ENCODE data around the gene KIFC1. TPM values are rescaled to one million over a fixed set of nuclear protein-coding genes. Genes with fewer than 3 reads are reported as not detected.

KIFC1 gene
- total and polyA plus RNA-seq, 9 of the 15 experiments (the other 6 are each of a cell fraction or from before 2014, with no cell fraction given): 1.3 to 95.2 (median 76.9) TPM

DNA sequence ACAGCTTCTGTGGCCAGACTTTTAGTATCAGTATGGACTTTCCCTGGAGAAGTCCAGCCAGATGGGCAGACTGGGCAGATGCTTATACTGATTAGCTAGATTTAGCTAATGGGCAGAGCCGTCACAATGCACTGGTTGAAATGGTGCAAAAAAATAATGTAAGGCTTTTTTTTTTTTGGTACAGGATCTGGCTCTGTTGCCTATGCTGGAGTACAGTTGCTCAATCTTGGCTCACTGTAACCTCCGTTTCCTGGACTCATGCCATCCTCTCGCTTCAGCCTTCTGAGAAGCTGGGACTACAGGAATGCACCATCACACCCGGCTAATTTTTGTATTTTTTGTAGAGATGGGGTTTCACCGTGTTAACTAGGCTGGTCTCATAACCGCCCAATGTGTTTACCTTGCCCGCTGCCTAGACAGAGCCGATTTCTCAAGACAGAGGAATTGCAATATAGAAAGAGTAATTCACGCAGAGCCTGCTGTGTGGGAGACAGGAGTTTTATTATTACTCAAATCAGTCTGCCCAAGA, 16.4 kb upstream of the KIFC1 start:
- Histone ChIP-seq H3K4me3 (no peak overlapping the region), H3K4me2 (ENCODE audit: insufficient read depth, low read length) (peak overlapping the region; percentile 77; the same call in 1 of the 2 replicates), H3K9me3 (replicated peaks; ENCODE audit: control insufficient read depth, insufficient read depth, low read depth, low read length) (no peaks in the 10 kb centered on the region), H3K9me1 (ENCODE audit: control insufficient read depth, insufficient read depth, low read length) (no peaks in the 10 kb centered on the region), H3K9ac (ENCODE audit: insufficient read depth in 1 of 2, low read depth in 2 of 2, low read length in 2 of 2) (peak overlapping the region; percentile 36 to 63; a peak in 3 of 4 replicates), H4K20me1 (replicated peaks; ENCODE audit: control insufficient read depth, insufficient read depth, low read length) (no peaks in the 10 kb centered on the region), H3K27ac (ENCODE audit: extremely low read depth, low read depth, low read length) (peak overlapping the region; percentile 72; the same call in 2 of the 3 replicates), H2AFZ (ENCODE audit: low read depth, low read length) (peak overlapping the region; percentile 86), H3K79me2 (ENCODE audit: control insufficient read depth, insufficient read depth, low read length) (no peaks in the 10 kb centered on the region), H3K36me3 (ENCODE audit: control insufficient read depth, insufficient read depth, low read length) (no peaks in the 10 kb centered on the region), H3K27me3 (ENCODE audit: control insufficient read depth in 2 of 2, insufficient read depth in 2 of 2, low read length in 2 of 2) (no peaks in the 10 kb centered on the region), H3K4me1 (replicated peaks in 1 of 2; ENCODE audit: control insufficient read depth in 2 of 2, insufficient read depth in 2 of 2, low read length in 2 of 2) (peaks cover 47 to 54% of the 10 kb centered on the region in 2 experiments)
- FAIRE-seq (no peak), DNase-seq (ENCODE audit: extremely low read depth in 1 of 4, low spot score in 3 of 4) (no peak), ATAC-seq (peak; percentile 36)
- in situ Hi-C loops (cut with MboI): no loop called here
- 41% methylated on average over 9 of the region's 9 CpGs for WGBS (ENCODE audit: insufficient coverage, low coverage, missing lambda C conversion rate)
- BruUV-seq (replicated peaks): no TSS peak
- ChIA-PET CTCF (ENCODE audit: low intra/inter-chr PET ratio) (no interaction called here), POLR2A (interaction anchor here (0.7 to 2.1 kb wide), 12 partner anchors 10 to 1723 kb away, joined by 3 to 9 read pairs (median 4); partner anchors contain the start of genes BAG6, RPS18 and VPS52)
- intact Hi-C loops (cut with micrococcal nuclease): loop anchor here (10.0 kb wide), 1 partner anchor 50 kb away; the partner anchor contains the start of gene SYNGAP1
- TF ChIP-seq ZNF384 (IDR thresholded peaks at IDR 0.05; ENCODE audit: low read depth, low read length): no peak
- no peak for TF ChIP-seq HMG20A (CRISPR knock-in tag; conservative IDR thresholded peaks at IDR 0.05)
- TF ChIP-seq, protein P1, sequence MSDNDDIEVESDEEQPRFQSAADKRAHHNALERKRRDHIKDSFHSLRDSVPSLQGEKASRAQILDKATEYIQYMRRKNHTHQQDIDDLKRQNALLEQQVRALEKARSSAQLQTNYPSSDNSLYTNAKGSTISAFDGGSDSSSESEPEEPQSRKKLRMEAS (CRISPR knock-in tag; IDR thresholded peaks at IDR 0.05): no peak
- TF ChIP-seq, protein P2, sequence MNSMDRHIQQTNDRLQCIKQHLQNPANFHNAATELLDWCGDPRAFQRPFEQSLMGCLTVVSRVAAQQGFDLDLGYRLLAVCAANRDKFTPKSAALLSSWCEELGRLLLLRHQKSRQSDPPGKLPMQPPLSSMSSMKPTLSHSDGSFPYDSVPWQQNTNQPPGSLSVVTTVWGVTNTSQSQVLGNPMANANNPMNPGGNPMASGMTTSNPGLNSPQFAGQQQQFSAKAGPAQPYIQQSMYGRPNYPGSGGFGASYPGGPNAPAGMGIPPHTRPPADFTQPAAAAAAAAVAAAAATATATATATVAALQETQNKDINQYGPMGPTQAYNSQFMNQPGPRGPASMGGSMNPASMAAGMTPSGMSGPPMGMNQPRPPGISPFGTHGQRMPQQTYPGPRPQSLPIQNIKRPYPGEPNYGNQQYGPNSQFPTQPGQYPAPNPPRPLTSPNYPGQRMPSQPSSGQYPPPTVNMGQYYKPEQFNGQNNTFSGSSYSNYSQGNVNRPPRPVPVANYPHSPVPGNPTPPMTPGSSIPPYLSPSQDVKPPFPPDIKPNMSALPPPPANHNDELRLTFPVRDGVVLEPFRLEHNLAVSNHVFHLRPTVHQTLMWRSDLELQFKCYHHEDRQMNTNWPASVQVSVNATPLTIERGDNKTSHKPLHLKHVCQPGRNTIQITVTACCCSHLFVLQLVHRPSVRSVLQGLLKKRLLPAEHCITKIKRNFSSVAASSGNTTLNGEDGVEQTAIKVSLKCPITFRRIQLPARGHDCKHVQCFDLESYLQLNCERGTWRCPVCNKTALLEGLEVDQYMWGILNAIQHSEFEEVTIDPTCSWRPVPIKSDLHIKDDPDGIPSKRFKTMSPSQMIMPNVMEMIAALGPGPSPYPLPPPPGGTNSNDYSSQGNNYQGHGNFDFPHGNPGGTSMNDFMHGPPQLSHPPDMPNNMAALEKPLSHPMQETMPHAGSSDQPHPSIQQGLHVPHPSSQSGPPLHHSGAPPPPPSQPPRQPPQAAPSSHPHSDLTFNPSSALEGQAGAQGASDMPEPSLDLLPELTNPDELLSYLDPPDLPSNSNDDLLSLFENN (IDR thresholded peaks at IDR 0.05; ENCODE audit: low read depth in 2 of 2, low read length in 2 of 2): no peak
- no peak for TF ChIP-seq ZNF184 (CRISPR knock-in tag; IDR thresholded peaks at IDR 0.05)
- TF ChIP-seq ZNF583 (CRISPR knock-in tag; IDR thresholded peaks at IDR 0.05): no peak
- TF ChIP-seq, protein P3, sequence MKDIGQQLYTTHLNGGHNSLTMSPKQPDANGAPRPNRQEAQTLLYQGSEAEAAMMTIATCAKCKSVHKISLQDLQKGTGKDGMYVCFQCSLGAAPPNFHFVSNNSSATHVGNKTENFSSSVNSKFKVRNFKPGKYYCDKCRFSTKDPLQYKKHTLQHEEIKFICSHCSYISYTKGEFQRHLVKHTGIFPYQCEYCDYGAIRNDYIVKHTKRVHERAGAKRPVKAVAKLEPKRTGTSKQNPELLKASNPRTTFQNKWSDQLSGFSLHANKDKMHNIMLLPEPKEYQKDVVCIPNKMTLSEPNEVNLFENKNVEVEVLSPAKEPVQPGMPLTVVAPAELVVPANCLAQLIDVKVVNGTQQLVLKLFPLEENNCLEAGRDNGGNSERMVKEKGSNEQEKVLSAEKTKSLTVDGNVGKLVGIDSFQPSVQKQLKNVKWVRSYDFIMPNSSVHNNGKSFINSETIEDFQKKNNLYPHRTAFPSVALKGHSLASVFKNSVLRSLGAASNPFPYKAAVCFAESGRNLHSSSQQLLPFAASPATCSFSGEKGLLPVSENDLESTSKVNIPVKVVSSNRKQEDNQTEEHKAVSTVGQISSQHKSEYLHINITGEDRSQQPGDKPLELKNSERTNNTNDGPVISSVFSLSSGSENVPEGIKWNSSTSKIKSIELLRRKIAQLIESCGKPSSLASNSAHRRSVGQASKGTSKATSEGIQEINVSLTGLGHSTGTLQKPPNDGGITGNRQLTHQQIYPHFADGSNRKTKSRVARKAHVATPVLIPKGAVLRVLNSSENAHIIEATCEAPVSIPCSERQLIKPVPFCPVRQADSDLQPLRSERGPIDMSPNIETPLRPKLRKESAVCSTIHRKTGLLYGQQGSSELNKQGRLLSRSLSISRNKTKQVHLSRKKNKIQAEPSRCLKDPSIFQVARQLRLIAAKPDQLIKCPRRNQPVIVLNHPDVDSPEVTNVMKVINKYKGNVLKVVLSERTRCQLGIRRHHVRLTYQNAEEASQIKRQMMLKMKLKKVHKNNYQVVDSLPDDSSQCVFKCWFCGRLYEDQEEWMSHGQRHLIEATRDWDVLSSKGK (CRISPR knock-in tag; IDR thresholded peaks at IDR 0.05): no peak
- peak; percentile 10; the same call in 1 of the 2 replicates for TF ChIP-seq KLF6 (CRISPR knock-in tag; IDR thresholded peaks at IDR 0.05; ENCODE audit: borderline replicate concordance)
- TF ChIP-seq ZNF431 (CRISPR knock-in tag; IDR thresholded peaks at IDR 0.05): no peak
- TF ChIP-seq, protein P4, sequence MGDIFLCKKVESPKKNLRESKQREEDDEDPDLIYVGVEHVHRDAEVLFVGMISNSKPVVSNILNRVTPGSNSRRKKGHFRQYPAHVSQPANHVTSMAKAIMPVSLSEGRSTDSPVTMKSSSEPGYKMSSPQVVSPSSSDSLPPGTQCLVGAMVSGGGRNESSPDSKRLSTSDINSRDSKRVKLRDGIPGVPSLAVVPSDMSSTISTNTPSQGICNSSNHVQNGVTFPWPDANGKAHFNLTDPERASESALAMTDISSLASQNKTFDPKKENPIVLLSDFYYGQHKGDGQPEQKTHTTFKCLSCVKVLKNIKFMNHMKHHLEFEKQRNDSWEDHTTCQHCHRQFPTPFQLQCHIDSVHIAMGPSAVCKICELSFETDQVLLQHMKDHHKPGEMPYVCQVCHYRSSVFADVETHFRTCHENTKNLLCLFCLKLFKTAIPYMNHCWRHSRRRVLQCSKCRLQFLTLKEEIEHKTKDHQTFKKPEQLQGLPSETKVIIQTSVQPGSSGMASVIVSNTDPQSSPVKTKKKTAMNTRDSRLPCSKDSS (IDR thresholded peaks at IDR 0.05; ENCODE audit: low read depth, partially characterized antibody): no peak
- TF ChIP-seq SMAD4 (CRISPR knock-in tag; conservative IDR thresholded peaks at IDR 0.05): peak; percentile 4; the same call in 1 of the 2 replicates
- TF ChIP-seq, protein P5, sequence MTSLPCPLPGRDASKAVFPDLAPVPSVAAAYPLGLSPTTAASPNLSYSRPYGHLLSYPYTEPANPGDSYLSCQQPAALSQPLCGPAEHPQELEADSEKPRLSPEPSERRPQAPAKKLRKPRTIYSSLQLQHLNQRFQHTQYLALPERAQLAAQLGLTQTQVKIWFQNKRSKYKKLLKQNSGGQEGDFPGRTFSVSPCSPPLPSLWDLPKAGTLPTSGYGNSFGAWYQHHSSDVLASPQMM (CRISPR knock-in tag; IDR thresholded peaks at IDR 0.05): no peak
- no peak for TF ChIP-seq ZNF354B (CRISPR knock-in tag; IDR thresholded peaks at IDR 0.05)
